Stimulated activated CD8-positive, alpha-beta memory T cell treated with anti-CD3 and anti-CD28 coated beads, Interleukin-7, amount 100 ng/mL, for 24 hours (primary cell): ENCODE measurements around the gene HPGDS.

ENCODE experiments used
- DNase-seq: peaks from one replicate; pipeline ENCODE4 v3.0.0-alpha.2; 2020; ENCODE audit warnings: low read depth

HPGDS gene

DNA sequence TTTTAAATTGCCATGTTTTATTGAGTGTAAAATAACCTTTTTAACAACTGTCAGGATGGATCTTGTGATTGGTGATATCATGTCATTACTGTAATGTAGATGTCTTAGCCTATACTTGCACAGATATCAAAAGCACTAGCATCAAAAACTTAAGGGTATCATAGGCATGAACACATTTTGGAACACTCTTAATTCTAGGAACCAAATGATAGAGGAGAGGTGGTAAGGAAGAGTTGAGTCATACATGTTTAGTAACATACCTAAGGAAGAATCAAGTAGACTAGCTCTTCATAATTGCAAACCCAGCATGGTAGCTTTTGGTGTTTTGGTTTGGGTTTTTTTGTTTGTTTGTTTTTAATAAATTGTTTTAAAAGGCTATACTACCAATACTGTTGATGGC lies 91.5 kb downstream of the HPGDS start:
- no peak for DNase-seq
